K562 (cell line): Measurements from ENCODE around the gene SEC61A1. TPM values are rescaled to one million over a fixed set of nuclear protein-coding genes. Genes with fewer than 3 reads are reported as not detected.

Experiments used
- C11orf30 ChIP-seq: fragments of 450-650 bp; IDR thresholded peaks from 2 replicates; pipeline ENCODE4 v1.6.1; 2016; ENCODE audit warnings: low read depth, mild to moderate bottlenecking
- CHD1 ChIP-seq: fragments of 200-600 bp; sonication (generic); IDR thresholded peaks from one replicate; pipeline ENCODE4 v1.6.1; 2012; ENCODE audit warnings: mild to moderate bottlenecking, moderate library complexity, low read length, inconsistent platforms
- CXXC5 ChIP-seq: fragments of 250-450 bp; sonication (Bioruptor Pico); IDR thresholded peaks from 2 replicates; pipeline ENCODE4 v1.8.0; 2022; ENCODE audit warnings: inconsistent platforms, mild to moderate bottlenecking, moderate library complexity
- DDX20 ChIP-seq: fragments of 450-650 bp; IDR thresholded peaks from 2 replicates; pipeline ENCODE4 v1.6.1; 2016; ENCODE audit warnings: missing genetic modification characterization, low read depth, mild to moderate bottlenecking, missing compliant biosample characterization, moderate library complexity
- FOXJ2 ChIP-seq: fragments of 200-800 bp; sonication (Bioruptor generic); IDR thresholded peaks from 2 replicates; pipeline ENCODE4 v1.6.1; 2016; ENCODE audit warnings: missing genetic modification characterization, missing compliant biosample characterization
- MCM7 ChIP-seq, 2 experiments: fragments of 450-650 bp; IDR thresholded peaks; 2 replicates each; pipeline ENCODE4 v1.6.1; 2016 to 2018
- MXI1 ChIP-seq: IDR thresholded peaks from 2 replicates; pipeline ENCODE4 v1.6.1; 2011; ENCODE audit warnings: low read depth, mild to moderate bottlenecking, improper control_type of control experiment, low read length
- RBM22 ChIP-seq: fragments of 200-400 bp; formaldehyde crosslinking; IDR thresholded peaks from 2 replicates; pipeline ENCODE4 v1.6.1; 2018; ENCODE audit warnings: low read length, low read depth; ENCODE audit not compliant: poor library complexity, severe bottlenecking
- RCOR1 ChIP-seq, 2 experiments: IDR thresholded peaks; 2 replicates each; pipeline ENCODE4 v1.6.1; 2012; ENCODE audit warnings: low read depth in 2 of 2, low read length in 2 of 2, borderline replicate concordance in 1 of 2, improper control_type of control experiment in 1 of 2
- RUNX1 ChIP-seq: sonication (generic); IDR thresholded peaks from 2 replicates; pipeline ENCODE4 v1.6.1; 2016; ENCODE audit warnings: antibody characterized with exemption, low read depth
- TCF3 ChIP-seq: sonication (generic); formaldehyde crosslinking; IDR thresholded peaks from 2 replicates; pipeline ENCODE4 v1.4.0; 2020; ENCODE audit warnings: mild to moderate bottlenecking, missing genetic modification reagents
- THRB ChIP-seq: fragments of 450-650 bp; formaldehyde crosslinking; conservative IDR thresholded peaks from 2 replicates; pipeline ENCODE4 v1.4.0; 2022; ENCODE audit warnings: mild to moderate bottlenecking, missing genetic modification characterization
- TRIM24 ChIP-seq, 2 experiments: fragments of 450-650 bp; IDR thresholded peaks; 2 replicates each; pipeline ENCODE4 v1.6.1; 2016
- ZBTB8A ChIP-seq: fragments of 450-650 bp; IDR thresholded peaks from 2 replicates; pipeline ENCODE4 v1.6.1; 2018; ENCODE audit warnings: mild to moderate bottlenecking, moderate library complexity; ENCODE audit not compliant: partially characterized antibody
- ZKSCAN1 ChIP-seq: fragments of 150-350 bp; IDR thresholded peaks from 2 replicates; pipeline ENCODE4 v1.6.1; 2016; ENCODE audit warnings: low read depth, low read length
- ZNF165 ChIP-seq: fragments of 250-450 bp; sonication (Bioruptor Pico); IDR thresholded peaks from 2 replicates; pipeline ENCODE4 v1.4.0; 2020; ENCODE audit warnings: borderline replicate concordance
- ZNF512 ChIP-seq: IDR thresholded peaks from 2 replicates; pipeline ENCODE4 v1.6.1; 2016; ENCODE audit warnings: missing genetic modification characterization, missing compliant biosample characterization
- ZNF707 ChIP-seq: fragments of 250-450 bp; sonication (Bioruptor Pico); conservative IDR thresholded peaks from 2 replicates; pipeline ENCODE4 v1.8.0; 2022; ENCODE audit warnings: inconsistent platforms, mild to moderate bottlenecking, moderate library complexity
- ZNF778 ChIP-seq: fragments of 450-650 bp; formaldehyde crosslinking; IDR thresholded peaks from 2 replicates; pipeline ENCODE4 v1.4.0; 2020; ENCODE audit warnings: mild to moderate bottlenecking, moderate library complexity
- polyA plus RNA-seq, 8 experiments: library from polyadenylated mRNA; depleted of rRNA in 4 of 8; stranded (reverse) in 5 of 8; unstranded in 3 of 8; fragments of >200 nt; fragmentation: Nextera tagmentation in 2 of 8; fragmentation: Illumina TruSeq in 1 of 8; extraction: Ambion mirVana in 2 of 8; extraction: Trizol in 1 of 8; gene quantifications; 2 replicates each; pipeline versions ENCODE4 v1.2.1 to v1.2.3, GENCODE V29; 2011 to 2014; ENCODE audit warnings: inconsistent platforms in 1 of 8, missing spikeins in 1 of 8
- total RNA-seq, 7 experiments: library from RNA; depleted of rRNA in 6 of 7; stranded (reverse); fragments of >200 nt in 6 of 7; fragmentation: Illumina TruSeq in 2 of 7; extraction: Trizol in 2 of 7; gene quantifications; 2 replicates each; pipeline versions ENCODE4 v1.2.1 to v1.2.3, GENCODE V29; 2011 to 2021; ENCODE audit warnings: low replicate concordance in 1 of 7
- TF ChIP-seq, protein P1 (sequence below): sonication (generic); formaldehyde crosslinking; IDR thresholded peaks from 2 replicates; pipeline ENCODE4 v1.5.0; 2020; ENCODE audit warnings: missing genetic modification reagents
- TF ChIP-seq, protein P2 (sequence below): fragments of 250-450 bp; sonication (Bioruptor Pico); IDR thresholded peaks from 2 replicates; pipeline ENCODE4 v1.4.0; 2020; ENCODE audit warnings: mild to moderate bottlenecking, moderate library complexity
- TF ChIP-seq, protein P3 (sequence below): sonication (generic); IDR thresholded peaks from 2 replicates; pipeline ENCODE4 v1.6.1; 2016
- TF ChIP-seq, protein P4 (sequence below): fragments of 250-450 bp; sonication (Bioruptor Pico); IDR thresholded peaks from 2 replicates; pipeline ENCODE4 v1.8.0; 2022; ENCODE audit warnings: moderate library complexity, mild to moderate bottlenecking, inconsistent platforms

SEC61A1 gene
- total and polyA plus RNA-seq, 9 of the 15 experiments (the other 6 are each of a cell fraction or from before 2014, with no cell fraction given), result 1.9 to 140 (median 79.1) TPM

DNA sequence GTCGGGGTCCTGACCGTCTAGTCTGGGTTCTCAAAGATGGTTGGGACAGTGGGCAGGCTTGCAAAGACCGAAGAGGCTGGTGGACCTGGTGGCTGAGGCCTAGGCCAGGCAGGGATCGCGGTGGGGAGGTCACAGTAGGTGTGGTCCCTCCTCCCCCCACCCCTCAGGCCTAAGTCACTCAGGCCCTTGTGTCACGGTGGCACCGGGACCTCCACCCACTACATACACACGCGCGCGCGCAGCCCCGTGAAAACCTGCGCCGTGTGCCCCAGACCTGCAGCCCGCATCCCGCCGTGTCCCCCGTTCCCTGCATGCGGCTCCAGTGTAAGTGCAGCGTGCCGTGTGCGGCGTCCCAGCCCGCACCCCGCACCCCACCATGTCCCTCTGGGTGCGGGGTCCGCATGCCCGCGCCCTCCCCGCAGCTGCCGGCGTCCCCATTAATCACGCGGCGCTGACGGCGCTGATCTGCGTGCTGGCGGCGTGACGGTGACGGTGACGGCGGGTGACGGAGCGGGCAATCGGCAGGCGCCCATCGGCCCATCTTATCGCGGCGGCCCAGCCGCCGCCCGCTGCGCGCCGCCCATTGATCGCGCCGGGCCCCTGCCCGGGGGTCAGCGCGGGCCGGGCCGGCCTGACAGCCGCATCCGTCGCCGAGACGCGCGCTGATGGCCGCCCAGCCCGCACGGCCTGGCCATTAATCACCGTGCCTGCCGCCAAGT is 24.4 kb downstream of the SEC61A1 start (continued):
- TF ChIP-seq, protein P1, sequence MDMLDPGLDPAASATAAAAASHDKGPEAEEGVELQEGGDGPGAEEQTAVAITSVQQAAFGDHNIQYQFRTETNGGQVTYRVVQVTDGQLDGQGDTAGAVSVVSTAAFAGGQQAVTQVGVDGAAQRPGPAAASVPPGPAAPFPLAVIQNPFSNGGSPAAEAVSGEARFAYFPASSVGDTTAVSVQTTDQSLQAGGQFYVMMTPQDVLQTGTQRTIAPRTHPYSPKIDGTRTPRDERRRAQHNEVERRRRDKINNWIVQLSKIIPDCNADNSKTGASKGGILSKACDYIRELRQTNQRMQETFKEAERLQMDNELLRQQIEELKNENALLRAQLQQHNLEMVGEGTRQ, result no peak
- TF ChIP-seq RUNX1, result no peak
- TF ChIP-seq TRIM24 (IDR thresholded peaks at IDR 0.05), result no peak
- TF ChIP-seq, protein P2, sequence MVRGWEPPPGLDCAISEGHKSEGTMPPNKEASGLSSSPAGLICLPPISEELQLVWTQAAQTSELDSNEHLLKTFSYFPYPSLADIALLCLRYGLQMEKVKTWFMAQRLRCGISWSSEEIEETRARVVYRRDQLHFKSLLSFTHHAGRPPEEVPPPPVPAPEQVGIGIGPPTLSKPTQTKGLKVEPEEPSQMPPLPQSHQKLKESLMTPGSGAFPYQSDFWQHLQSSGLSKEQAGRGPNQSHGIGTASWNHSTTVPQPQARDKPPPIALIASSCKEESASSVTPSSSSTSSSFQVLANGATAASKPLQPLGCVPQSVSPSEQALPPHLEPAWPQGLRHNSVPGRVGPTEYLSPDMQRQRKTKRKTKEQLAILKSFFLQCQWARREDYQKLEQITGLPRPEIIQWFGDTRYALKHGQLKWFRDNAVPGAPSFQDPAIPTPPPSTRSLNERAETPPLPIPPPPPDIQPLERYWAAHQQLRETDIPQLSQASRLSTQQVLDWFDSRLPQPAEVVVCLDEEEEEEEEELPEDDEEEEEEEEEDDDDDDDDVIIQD (CRISPR knock-in tag), result 0 out of 2 replicates have a peak, but pooled peaks have one; percentile 26
- no peak for TF ChIP-seq MXI1
- TF ChIP-seq ZNF165 (CRISPR knock-in tag), result no peak
- TF ChIP-seq MCM7 (IDR thresholded peaks at IDR 0.05), result no peak
- TF ChIP-seq, protein P3, sequence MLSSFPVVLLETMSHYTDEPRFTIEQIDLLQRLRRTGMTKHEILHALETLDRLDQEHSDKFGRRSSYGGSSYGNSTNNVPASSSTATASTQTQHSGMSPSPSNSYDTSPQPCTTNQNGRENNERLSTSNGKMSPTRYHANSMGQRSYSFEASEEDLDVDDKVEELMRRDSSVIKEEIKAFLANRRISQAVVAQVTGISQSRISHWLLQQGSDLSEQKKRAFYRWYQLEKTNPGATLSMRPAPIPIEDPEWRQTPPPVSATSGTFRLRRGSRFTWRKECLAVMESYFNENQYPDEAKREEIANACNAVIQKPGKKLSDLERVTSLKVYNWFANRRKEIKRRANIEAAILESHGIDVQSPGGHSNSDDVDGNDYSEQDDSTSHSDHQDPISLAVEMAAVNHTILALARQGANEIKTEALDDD, result no peak
- TF ChIP-seq CHD1, result peak; percentile 21
- no peak for TF ChIP-seq C11orf30
- TF ChIP-seq, protein P4, sequence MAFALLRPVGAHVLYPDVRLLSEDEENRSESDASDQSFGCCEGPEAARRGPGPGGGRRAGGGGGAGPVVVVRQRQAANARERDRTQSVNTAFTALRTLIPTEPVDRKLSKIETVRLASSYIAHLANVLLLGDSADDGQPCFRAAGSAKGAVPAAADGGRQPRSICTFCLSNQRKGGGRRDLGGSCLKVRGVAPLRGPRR (CRISPR knock-in tag), result no peak
- no peak for TF ChIP-seq ZNF778
- no peak for TF ChIP-seq ZNF512 (tag)
- TF ChIP-seq TCF3 (CRISPR knock-in tag), result peak; percentile 85
- no peak for TF ChIP-seq DDX20 (tag)
- no peak for TF ChIP-seq THRB (CRISPR knock-in tag)
- no peak for TF ChIP-seq FOXJ2 (tag)
- no peak for TF ChIP-seq ZNF707 (CRISPR knock-in tag)
- peak; percentile 52 for TF ChIP-seq RBM22
- peak in 1 of 2 experiments; percentile 58; a peak in 3 of 4 replicates for TF ChIP-seq RCOR1 (IDR thresholded peaks at IDR 0.05; ENCODE audit: borderline replicate concordance in 1 of 2, low read depth in 2 of 2, low read length in 2 of 2)
- TF ChIP-seq ZBTB8A, result no peak
- TF ChIP-seq ZKSCAN1, result no peak
- TF ChIP-seq CXXC5 (CRISPR knock-in tag), result peak; percentile 100
